RWPE2 (cell line): ENCODE results near the gene TGFBR2.

Source experiments
- ATAC-seq: fragments of 200-7000 bp; cut with Tn5 transposase; 3 replicates; pipeline ENCODE4 v1.9.1; 2021; ENCODE audit warnings: low read depth
- DNase-seq: peaks from one replicate; pipeline ENCODE4 v3.0.0-alpha.2; 2020; ENCODE audit warnings: low spot score
- H3K27ac ChIP-seq: fragments of 450-650 bp; 2 replicates; pipeline ENCODE4 v1.5.1; 2017; ENCODE audit warnings: mild to moderate bottlenecking; ENCODE audit not compliant: poor library complexity, severe bottlenecking
- H3K27me3 ChIP-seq: fragments of 250-450 bp; sonication (Bioruptor Pico); 2 replicates; pipeline ENCODE4 v1.5.1; 2021; ENCODE audit warnings: mild to moderate bottlenecking, moderate library complexity; ENCODE audit not compliant: insufficient read depth, poor library complexity, severe bottlenecking
- H3K36me3 ChIP-seq: fragments of 250-450 bp; sonication (Bioruptor Pico); 2 replicates; pipeline ENCODE4 v1.5.1; 2020; ENCODE audit warnings: low read depth, mild to moderate bottlenecking, moderate library complexity
- H3K4me1 ChIP-seq: fragments of 250-450 bp; sonication (Bioruptor Pico); 2 replicates; pipeline ENCODE4 v1.5.1; 2021; ENCODE audit warnings: mild to moderate bottlenecking, moderate library complexity; ENCODE audit not compliant: insufficient read depth, poor library complexity, severe bottlenecking
- H3K4me3 ChIP-seq: fragments of 250-450 bp; sonication (Bioruptor Pico); 2 replicates; pipeline ENCODE4 v1.5.1; 2021; ENCODE audit warnings: mild to moderate bottlenecking, moderate library complexity; ENCODE audit not compliant: severe bottlenecking
- H3K9me3 ChIP-seq: fragments of 250-450 bp; sonication (Bioruptor Pico); 2 replicates; pipeline ENCODE4 v1.5.1; 2021; ENCODE audit warnings: mild to moderate bottlenecking, moderate library complexity; ENCODE audit not compliant: severe bottlenecking
- TF ChIP-seq, protein P1 (sequence below): fragments of 450-650 bp; IDR thresholded peaks from one replicate; pipeline ENCODE4 v1.5.1; 2017; ENCODE audit warnings: mild to moderate bottlenecking, moderate library complexity; ENCODE audit not compliant: poor library complexity, severe bottlenecking

The TGFBR2 gene

GRCh38 chr3:30712991-30713390 is 106.6 kb downstream of the TGFBR2 start:
- TF ChIP-seq, protein P1, sequence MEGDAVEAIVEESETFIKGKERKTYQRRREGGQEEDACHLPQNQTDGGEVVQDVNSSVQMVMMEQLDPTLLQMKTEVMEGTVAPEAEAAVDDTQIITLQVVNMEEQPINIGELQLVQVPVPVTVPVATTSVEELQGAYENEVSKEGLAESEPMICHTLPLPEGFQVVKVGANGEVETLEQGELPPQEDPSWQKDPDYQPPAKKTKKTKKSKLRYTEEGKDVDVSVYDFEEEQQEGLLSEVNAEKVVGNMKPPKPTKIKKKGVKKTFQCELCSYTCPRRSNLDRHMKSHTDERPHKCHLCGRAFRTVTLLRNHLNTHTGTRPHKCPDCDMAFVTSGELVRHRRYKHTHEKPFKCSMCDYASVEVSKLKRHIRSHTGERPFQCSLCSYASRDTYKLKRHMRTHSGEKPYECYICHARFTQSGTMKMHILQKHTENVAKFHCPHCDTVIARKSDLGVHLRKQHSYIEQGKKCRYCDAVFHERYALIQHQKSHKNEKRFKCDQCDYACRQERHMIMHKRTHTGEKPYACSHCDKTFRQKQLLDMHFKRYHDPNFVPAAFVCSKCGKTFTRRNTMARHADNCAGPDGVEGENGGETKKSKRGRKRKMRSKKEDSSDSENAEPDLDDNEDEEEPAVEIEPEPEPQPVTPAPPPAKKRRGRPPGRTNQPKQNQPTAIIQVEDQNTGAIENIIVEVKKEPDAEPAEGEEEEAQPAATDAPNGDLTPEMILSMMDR, result no peak
- Histone ChIP-seq H3K27ac (no peak overlapping the region), H3K4me1 (peaks cover 6% of the 10 kb centered on the region), H3K4me3 (no peak overlapping the region), H3K9me3 (no peaks in the 10 kb centered on the region), H3K27me3 (no peaks in the 10 kb centered on the region), H3K36me3 (no peaks in the 10 kb centered on the region)
- ATAC-seq (no peak), DNase-seq (no peak)

DNA sequence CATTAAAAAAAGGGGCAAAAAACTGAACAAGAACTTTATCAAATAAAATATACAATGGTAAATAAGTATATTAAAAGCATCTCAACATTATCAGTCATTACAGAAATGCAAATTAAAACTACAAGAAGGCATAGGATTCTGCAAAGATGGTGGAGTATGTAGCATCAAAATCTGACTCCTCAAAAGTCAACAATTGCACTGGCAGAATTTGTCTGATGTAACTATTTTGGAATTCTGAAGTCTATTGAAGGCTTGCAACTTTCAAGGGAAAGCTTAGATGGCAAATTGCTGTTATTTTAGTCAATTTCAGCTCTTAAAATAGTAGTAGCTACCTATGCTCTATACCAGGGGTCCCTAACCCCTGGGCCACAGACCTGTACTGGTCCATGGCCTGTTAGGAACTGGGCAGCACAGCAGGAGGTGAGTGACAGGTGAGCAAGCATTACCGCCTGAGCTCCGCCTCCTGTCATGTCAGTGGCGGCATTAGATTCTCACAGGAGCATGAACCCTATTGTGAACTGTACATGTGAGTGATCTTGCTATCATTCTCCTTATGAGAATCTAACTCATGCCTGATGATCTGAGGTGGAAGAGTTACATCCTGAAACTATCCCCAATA is 107.6 kb downstream of the TGFBR2 start:
- H3K36me3 ChIP-seq, result no peaks in the 10 kb centered on the region
- no peaks in the 10 kb centered on the region for H3K27me3 ChIP-seq
- no peak overlapping the region for H3K27ac ChIP-seq
- TF ChIP-seq, protein P1, result no peak
- no peak overlapping the region for H3K4me3 ChIP-seq
- no peaks in the 10 kb centered on the region for H3K4me1 ChIP-seq
- no peak for DNase-seq
- no peaks in the 10 kb centered on the region for H3K9me3 ChIP-seq
- ATAC-seq, result no peak

- no peaks in the 10 kb centered on the region for H3K27me3 ChIP-seq
- ATAC-seq, result no peak
- H3K4me1 ChIP-seq, result peaks cover 13% of the 10 kb centered on the region
- TF ChIP-seq, protein P1, result no peak
- no peak overlapping the region for H3K27ac ChIP-seq
- no peak for DNase-seq
- H3K36me3 ChIP-seq, result no peaks in the 10 kb centered on the region
- no peaks in the 10 kb centered on the region for H3K9me3 ChIP-seq
- H3K4me3 ChIP-seq, result no peak overlapping the region
These were observed 113.1 kb downstream of the TGFBR2 start for GRCh38 chr3:30719536-30719935.

- TF ChIP-seq, protein P1, result no peak
- peak; percentile 94 for ATAC-seq
These were observed 114.3 kb downstream of the TGFBR2 start for GRCh38 chr3:30720586-30721313.

DNA sequence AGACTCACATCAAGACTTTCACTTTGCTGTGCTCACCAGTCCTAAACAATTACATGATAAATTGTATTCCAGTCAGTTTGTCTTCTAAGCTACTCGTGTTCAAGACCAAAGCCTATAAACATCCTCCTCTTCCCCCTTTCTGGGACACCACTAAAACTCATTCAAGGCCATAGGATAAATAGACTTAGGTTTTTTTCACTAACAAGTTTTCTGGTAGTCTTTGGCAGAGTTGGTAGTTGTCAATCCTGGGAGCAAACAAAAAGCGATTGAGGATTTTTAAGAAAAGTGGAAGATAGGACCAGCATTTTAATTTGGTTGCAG is 114.9 kb downstream of the TGFBR2 start:
- H3K36me3 ChIP-seq, result no peaks in the 10 kb centered on the region
- H3K27me3 ChIP-seq, result no peaks in the 10 kb centered on the region
- DNase-seq, result no peak
- H3K4me1 ChIP-seq, result peaks cover 13% of the 10 kb centered on the region
- peak overlapping the region; percentile 46 for H3K27ac ChIP-seq
- H3K4me3 ChIP-seq, result no peak overlapping the region
- TF ChIP-seq, protein P1, result no peak
- no peak for ATAC-seq
- H3K9me3 ChIP-seq, result no peaks in the 10 kb centered on the region

More at GRCh38 chr3:30720586-30721313, 114.3 kb downstream of the TGFBR2 start:
- Histone ChIP-seq H3K36me3 (no peaks in the 10 kb centered on the region), H3K4me1 (peaks cover 13% of the 10 kb centered on the region), H3K27me3 (no peaks in the 10 kb centered on the region), H3K9me3 (no peaks in the 10 kb centered on the region), H3K27ac (peak overlapping the region; percentile 46), H3K4me3 (no peak overlapping the region)
- no peak for DNase-seq
